ENCODE data around the gene CRYBA2. TPM values are rescaled to one million over a fixed set of nuclear protein-coding genes. Genes with fewer than 3 reads are reported as not detected.

The CRYBA2 gene
- total RNA-seq, 1 donor from 2014 or later: not detected

DNA sequence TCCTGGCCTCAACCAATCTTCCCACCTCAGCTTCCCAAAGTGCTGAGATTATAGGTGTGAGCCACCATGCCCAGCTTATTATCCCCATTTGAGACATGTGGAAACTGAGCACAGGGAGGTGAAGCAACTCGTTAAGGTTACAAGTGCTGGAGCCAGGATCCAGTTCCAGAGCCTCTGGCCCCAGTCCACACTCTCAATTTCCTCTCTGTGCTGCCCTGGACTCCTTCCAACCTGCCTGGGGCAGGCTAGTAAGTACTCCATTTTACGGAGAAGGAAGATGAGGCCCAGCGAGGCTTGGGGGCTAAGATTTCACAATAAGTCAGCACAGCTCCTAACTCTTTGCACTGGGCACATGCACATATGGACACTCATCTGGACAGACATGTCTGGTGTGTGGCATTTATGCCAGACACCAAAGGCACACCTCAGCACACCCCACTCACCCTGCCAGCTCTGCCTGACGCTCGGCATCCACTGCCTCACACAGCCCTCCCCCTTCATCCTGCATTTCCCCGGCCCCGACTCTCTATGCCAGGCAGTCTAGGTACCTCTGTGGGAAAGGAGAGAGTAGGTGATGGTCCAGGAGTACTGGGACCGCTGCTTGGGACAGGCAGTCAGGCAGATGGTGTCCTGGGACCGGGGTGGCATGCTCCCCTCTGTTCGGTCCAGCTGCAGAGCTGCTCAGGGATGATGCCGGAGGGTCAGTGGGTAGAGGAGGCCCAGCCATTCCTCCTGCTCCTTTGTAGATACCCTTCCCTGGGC lies 27.6 kb upstream of the CRYBA2 start:
- Mint-ChIP-seq H3K36me3 (no peaks in the 10 kb centered on the region), H3K27ac (no peak overlapping the region), H3K27me3 (ENCODE audit: insufficient read depth, low read depth) (peaks cover 8% of the 10 kb centered on the region), H3K4me3 (no peak overlapping the region), H3K4me1 (peaks cover 2% of the 10 kb centered on the region), H3K9me3 (no peaks in the 10 kb centered on the region)
- no peak for DNase-seq (ENCODE audit: low spot score)
- TF ChIP-seq EZH2phosphoT487 (IDR thresholded peaks at IDR 0.05): no peak
- no peak for TF ChIP-seq EZH2 (IDR thresholded peaks at IDR 0.05)
- TF ChIP-seq CTCF (IDR thresholded peaks at IDR 0.05): no peak
- Histone ChIP-seq H2AFZ (replicated peaks) (no peak overlapping the region), H3K4me3 (no peak overlapping the region), H3K27me3 (peaks cover 25% of the 10 kb centered on the region), H3K4me1 (peaks cover 3% of the 10 kb centered on the region), H3K36me3 (no peaks in the 10 kb centered on the region), H3K9me3 (ENCODE audit: low read depth) (no peaks in the 10 kb centered on the region), H3K27ac (no peak overlapping the region), H3K79me2 (ENCODE audit: low read depth) (no peaks in the 10 kb centered on the region), H4K20me1 (ENCODE audit: low read depth) (no peaks in the 10 kb centered on the region), H3K4me2 (no peak overlapping the region), H3K9ac (no peak overlapping the region), H3F3A (ENCODE audit: low read depth) (no peaks in the 10 kb centered on the region)

DNA sequence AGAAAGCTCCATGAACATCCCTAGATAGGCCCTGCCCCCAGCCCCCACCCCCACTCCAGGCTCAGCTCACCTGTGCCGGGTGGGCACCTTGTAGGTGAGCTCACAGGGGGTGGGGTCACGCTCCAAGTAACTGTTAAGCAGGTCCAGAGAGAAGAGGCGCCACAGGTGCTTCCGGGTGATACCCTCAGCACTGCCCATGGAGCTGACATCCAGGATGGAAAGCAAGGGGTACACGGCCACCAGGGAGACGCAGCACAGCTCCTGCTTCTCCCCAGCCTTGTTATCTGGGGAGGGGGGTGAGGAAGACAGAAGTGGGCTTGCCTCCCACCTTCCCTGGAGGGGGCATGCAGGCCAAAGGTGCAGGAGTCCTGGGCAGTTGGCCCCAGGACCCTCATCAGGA lies 26.2 kb upstream of the CRYBA2 start:
- H4K20me1 ChIP-seq (ENCODE audit: low read depth): no peaks in the 10 kb centered on the region
- no peak overlapping the region for H3K27ac ChIP-seq
- H3K9ac ChIP-seq: no peak overlapping the region
- Mint-ChIP-seq H3K27ac (no peak overlapping the region), H3K9me3 (no peaks in the 10 kb centered on the region), H3K4me3 (no peak overlapping the region), H3K36me3 (no peaks in the 10 kb centered on the region), H3K27me3 (ENCODE audit: insufficient read depth, low read depth) (peaks cover 16% of the 10 kb centered on the region), H3K4me1 (peaks cover 2% of the 10 kb centered on the region)
- H3K4me1 ChIP-seq: peaks cover 3% of the 10 kb centered on the region
- TF ChIP-seq EZH2 (IDR thresholded peaks at IDR 0.05) (no peak), CTCF (IDR thresholded peaks at IDR 0.05) (no peak), EZH2phosphoT487 (IDR thresholded peaks at IDR 0.05) (no peak)
- H3K27me3 ChIP-seq: peaks cover 39% of the 10 kb centered on the region
- no peaks in the 10 kb centered on the region for H3K36me3 ChIP-seq
- no peaks in the 10 kb centered on the region for H3K79me2 ChIP-seq (ENCODE audit: low read depth)
- DNase-seq (ENCODE audit: low spot score): no peak
- H3K4me3 ChIP-seq: no peak overlapping the region
- H3F3A ChIP-seq (ENCODE audit: low read depth): no peaks in the 10 kb centered on the region
- H3K9me3 ChIP-seq (ENCODE audit: low read depth): no peaks in the 10 kb centered on the region
- H2AFZ ChIP-seq (replicated peaks): no peak overlapping the region
- H3K4me2 ChIP-seq: no peak overlapping the region

DNA sequence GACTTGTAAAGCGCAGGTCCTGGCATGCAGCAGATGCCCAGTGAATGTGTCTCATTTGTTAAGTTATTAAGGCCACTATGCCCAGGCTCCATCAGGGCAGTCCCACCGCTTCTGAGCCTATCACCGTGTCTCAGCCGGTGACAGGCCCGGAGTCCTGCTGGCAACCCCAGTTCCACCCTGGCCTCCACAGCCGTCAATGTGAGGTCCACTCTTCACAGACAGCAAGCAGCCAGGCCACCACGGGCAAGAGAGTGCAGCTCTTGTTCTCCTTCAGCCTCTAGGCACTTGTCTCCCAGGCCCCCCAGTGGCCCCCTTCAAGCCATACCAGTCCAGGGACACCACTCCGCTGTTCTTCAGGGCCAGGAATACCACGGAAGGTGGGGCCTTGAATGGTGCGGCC lies 25.5 kb upstream of the CRYBA2 start:
- no peak overlapping the region for H3K27ac ChIP-seq
- Mint-ChIP-seq H3K27me3 (ENCODE audit: insufficient read depth, low read depth) (peaks cover 16% of the 10 kb centered on the region), H3K9me3 (no peaks in the 10 kb centered on the region), H3K4me1 (peaks cover 2% of the 10 kb centered on the region), H3K27ac (no peak overlapping the region), H3K4me3 (no peak overlapping the region), H3K36me3 (no peaks in the 10 kb centered on the region)
- H3K36me3 ChIP-seq: no peaks in the 10 kb centered on the region
- TF ChIP-seq EZH2 (IDR thresholded peaks at IDR 0.05): no peak
- no peak for TF ChIP-seq EZH2phosphoT487 (IDR thresholded peaks at IDR 0.05)
- no peak for TF ChIP-seq CTCF (IDR thresholded peaks at IDR 0.05)
- H3K27me3 ChIP-seq: peaks cover 46% of the 10 kb centered on the region
- H4K20me1 ChIP-seq (ENCODE audit: low read depth): no peaks in the 10 kb centered on the region
- H3K4me3 ChIP-seq: no peak overlapping the region
- no peak for DNase-seq (ENCODE audit: low spot score)
- no peaks in the 10 kb centered on the region for H3K79me2 ChIP-seq (ENCODE audit: low read depth)
- no peak overlapping the region for H3K9ac ChIP-seq
- H3K9me3 ChIP-seq (ENCODE audit: low read depth): no peaks in the 10 kb centered on the region
- no peak overlapping the region for H3K4me2 ChIP-seq
- no peaks in the 10 kb centered on the region for H3K4me1 ChIP-seq
- H3F3A ChIP-seq (ENCODE audit: low read depth): no peaks in the 10 kb centered on the region
- H2AFZ ChIP-seq (replicated peaks): no peak overlapping the region

Data from neural progenitor cell (in vitro differentiated cells).